Mononuclear cell (primary cell): ENCODE measurements around the gene ATP5MC2. TPM values are rescaled to one million over a fixed set of nuclear protein-coding genes. Genes with fewer than 3 reads are reported as not detected.
"Not testable (repeated sequence)": the region's sequence is repeated elsewhere in the genome, so short reads cannot be mapped to it uniquely, and the experiment has no call there.

ENCODE experiments used
- H3K27me3 ChIP-seq: 2 replicates; pipeline ENCODE4 v1.6.0; 2011; ENCODE audit warnings: low read length, control low read depth; ENCODE audit not compliant: insufficient read depth
- H3K4me1 ChIP-seq: 2 replicates; pipeline ENCODE4 v1.5.1; 2011; ENCODE audit warnings: mild to moderate bottlenecking, low read length, control low read depth; ENCODE audit not compliant: insufficient read depth
- H3K4me3 ChIP-seq: 2 replicates; pipeline ENCODE4 v1.5.1; 2011; ENCODE audit warnings: mild to moderate bottlenecking, low read length, moderate library complexity
- H3K9me3 ChIP-seq: 2 replicates; pipeline ENCODE4 v1.5.1; 2011; ENCODE audit warnings: low read depth, mild to moderate bottlenecking, control low read depth, low read length
- total RNA-seq: library from RNA; depleted of rRNA; stranded (reverse); fragments of >200 nt; gene quantifications from one replicate; pipeline ENCODE4 v1.2.3, GENCODE V29; 2012

ATP5MC2 gene
- total RNA-seq, 1 donor, result 149 TPM

DNA sequence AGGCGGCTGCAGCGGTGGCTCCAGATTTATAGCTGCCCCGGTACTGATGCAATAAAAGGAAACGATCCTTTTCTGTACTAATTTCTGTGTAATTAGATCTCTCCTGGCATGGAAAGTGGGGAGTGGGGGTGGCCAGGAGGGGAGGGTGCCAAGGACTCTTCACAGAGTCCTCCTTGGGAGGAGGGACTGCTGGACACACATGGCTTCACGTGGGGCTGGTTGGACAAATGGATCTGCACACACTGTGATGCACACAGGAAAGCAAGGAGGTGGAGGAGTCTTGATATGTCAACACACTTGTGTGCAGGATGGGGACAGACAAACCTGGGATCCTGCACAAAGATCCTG lies 23.8 kb upstream of the ATP5MC2 start:
- peaks cover 88% of the 10 kb centered on the region for H3K27me3 ChIP-seq
- no peak overlapping the region for H3K4me3 ChIP-seq
- H3K4me1 ChIP-seq, result peaks cover 22% of the 10 kb centered on the region
- no peaks in the 10 kb centered on the region for H3K9me3 ChIP-seq

DNA sequence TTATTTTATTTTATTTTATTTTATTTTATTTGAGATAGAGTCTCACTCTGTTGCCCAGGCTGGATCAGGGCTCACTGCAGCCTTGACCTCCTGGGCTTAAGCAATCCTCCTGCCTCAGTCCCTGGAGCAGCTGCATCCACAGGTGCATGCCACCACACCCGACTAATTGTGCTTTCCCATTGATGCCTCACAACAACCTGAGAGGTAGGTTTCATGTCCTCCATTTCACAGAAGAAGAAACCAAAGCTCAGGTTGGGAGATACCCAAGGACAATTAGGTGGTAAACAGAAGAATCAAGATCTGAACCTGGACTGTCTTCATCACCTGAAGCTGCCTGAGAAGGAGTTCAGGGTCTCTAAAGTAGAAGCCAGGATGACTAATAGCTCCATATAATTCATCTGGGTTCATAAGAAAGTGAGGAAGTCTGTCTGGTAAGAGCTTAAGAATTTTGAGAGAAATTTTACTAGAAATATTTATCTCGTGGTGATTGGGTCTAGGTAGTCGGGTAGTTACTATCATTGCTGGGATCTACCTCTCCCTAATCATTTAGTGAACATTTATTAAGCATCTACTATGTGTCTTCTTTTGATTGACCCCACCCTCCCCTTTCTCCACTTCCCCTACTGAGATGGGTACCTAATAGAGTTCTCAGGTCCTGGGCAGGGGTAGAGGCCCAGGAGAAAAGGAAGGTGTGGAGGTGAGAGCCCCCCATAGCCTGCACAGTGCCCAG lies 23.2 kb upstream of the ATP5MC2 start:
- H3K4me1 ChIP-seq, result peaks cover 26% of the 10 kb centered on the region
- no peak overlapping the region for H3K4me3 ChIP-seq
- H3K27me3 ChIP-seq, result peaks cover 90% of the 10 kb centered on the region
- no peaks in the 10 kb centered on the region for H3K9me3 ChIP-seq

DNA sequence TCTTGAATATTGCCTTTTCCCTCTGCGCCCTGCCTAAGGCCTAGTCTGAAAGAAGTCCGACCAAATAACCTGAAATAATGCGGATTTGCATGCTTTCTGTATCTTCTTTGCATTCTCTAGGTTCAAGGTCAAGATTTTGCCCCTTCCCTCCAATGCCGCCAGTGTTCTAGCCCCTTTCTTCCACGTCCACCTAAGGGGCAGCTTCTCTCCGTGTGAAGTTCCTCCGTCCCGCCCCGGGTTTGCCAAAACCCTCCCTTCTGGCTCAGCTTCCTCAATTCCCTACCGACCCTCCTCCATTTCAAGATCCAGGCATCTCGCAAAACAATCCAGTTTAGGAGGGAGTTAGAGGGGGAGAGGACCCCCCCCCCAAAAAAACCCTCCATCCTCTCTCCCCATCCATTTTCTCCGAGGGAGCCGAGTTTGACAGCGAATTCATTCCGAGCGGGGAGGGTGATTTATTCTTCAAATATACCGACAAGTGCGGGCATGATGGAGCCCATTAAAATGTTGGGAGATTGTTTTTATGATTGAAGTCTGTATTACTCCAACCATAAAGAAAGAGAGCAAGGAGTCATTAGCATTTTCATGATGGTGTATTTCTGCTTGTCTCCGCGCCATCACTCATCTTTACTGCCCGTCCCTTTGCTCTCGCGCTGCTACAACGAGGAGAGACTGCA lies 20.9 kb upstream of the ATP5MC2 start:
- Histone ChIP-seq H3K4me1 (peaks cover 26% of the 10 kb centered on the region), H3K27me3 (peaks cover 92% of the 10 kb centered on the region), H3K4me3 (no peak overlapping the region), H3K9me3 (no peaks in the 10 kb centered on the region)

DNA sequence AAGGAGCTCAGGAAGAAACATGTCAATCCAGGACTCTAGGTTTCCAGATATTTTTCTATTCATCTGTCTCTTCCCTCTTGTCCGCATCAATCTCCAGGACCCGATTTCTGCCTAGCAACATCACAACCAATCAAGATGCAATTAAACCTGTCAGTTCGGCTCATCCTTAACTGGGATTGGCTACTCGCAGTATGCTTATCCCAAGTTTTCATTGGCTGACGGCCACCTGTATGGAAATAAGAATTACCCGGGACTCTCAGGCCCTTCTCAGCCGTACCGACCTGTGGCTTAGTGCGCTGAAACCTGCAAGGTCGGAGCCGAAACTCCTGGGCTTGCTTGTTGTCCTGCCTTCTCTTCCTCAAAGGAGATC lies 20.4 kb upstream of the ATP5MC2 start:
- Histone ChIP-seq H3K9me3 (no peaks in the 10 kb centered on the region), H3K4me1 (peaks cover 26% of the 10 kb centered on the region), H3K27me3 (peaks cover 88% of the 10 kb centered on the region), H3K4me3 (no peak overlapping the region)

DNA sequence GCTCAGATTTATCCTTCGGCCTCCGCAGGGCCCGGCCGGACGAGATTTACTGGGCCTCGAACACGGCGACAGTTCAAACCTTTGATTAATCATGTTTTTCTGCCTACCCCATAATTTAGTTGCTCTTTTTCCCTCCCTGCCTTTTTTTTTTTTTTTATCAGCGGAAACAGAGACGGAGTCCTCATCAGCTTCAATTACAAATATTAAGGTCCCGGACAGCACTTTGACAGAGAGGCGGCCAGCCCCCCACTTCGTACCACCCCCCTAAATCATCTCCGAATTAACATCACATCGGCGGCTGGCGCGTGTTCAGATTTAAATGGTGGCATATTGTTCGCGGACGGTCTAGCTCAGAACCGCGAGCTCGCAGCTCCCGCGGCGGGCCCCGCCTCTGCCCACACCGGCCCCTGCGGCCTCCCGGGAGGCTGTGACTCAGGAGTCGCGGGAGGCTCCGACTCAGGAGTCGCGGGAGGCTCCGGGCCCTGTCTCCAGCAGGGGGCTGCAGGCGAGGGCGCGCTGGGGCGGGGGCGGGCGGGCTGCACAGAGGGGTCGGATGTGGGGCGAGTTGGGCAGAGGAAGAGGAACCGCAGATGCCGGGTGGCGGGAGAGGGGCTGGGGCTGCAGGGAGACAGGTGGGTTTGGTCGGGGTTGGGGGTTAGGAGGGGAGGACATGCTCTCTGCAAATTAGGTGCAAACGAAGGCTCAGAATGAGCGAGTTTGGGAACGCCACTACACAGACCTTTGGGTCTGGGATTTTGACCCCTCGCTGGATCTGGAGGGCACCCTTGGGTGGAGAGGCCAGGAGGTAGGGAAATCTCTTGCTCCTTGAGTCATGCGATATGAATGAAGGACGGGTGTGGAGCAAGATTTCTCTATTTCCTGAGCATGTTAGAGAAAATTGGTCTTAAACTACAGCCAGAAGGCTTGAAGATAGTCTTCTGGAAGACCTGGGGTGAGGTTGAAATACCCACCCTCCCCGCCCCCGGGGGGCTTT lies 19.6 kb upstream of the ATP5MC2 start:
- no peak overlapping the region for H3K4me3 ChIP-seq
- peaks cover 26% of the 10 kb centered on the region for H3K4me1 ChIP-seq
- peaks cover 79% of the 10 kb centered on the region for H3K27me3 ChIP-seq
- H3K9me3 ChIP-seq, result no peaks in the 10 kb centered on the region

DNA sequence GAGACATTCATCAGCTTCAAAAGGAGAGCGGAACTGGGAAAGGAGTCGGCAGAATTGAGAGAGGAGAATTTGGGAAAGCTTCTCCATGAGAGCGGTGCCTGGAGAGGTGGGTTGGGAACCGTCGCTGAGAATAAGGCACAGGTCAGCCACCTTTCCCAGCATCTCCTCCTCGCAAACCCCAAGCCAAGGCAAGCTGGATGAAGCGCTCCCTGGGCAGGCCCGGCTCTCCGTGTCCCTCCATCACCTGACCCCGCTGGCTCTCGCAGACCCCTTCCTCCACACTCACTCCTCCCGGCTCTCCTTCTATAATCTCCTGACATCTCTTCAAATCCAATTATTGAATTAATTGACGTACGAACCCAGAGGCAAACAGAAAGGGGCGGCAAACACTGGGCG lies 18.9 kb upstream of the ATP5MC2 start:
- Histone ChIP-seq H3K4me3 (no peak overlapping the region), H3K27me3 (peaks cover 72% of the 10 kb centered on the region), H3K4me1 (peaks cover 26% of the 10 kb centered on the region), H3K9me3 (no peaks in the 10 kb centered on the region)

DNA sequence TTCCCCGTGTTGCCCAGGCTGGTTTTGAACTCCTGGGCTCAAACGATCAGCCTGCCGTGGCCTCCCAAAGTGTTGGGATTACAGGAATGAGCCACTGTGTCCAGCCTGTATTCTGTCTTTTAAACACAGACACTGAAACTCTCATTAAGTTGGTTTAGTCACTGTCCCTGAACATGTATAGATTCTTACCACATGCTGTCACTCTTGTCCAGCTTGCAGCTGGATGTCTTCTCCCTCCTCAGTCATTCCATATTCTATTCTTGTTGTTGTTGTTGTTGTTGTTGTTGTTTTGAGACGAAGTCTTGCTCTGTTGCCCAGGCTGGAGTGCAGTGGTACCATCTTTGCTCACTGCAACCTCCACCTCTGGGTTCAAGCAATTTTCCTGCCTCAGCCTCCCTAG lies 12.3 kb upstream of the ATP5MC2 start:
- Histone ChIP-seq H3K27me3 (peaks cover 14% of the 10 kb centered on the region), H3K4me1 (no peaks in the 10 kb centered on the region), H3K9me3 (no peaks in the 10 kb centered on the region), H3K4me3 (no peak overlapping the region)

DNA sequence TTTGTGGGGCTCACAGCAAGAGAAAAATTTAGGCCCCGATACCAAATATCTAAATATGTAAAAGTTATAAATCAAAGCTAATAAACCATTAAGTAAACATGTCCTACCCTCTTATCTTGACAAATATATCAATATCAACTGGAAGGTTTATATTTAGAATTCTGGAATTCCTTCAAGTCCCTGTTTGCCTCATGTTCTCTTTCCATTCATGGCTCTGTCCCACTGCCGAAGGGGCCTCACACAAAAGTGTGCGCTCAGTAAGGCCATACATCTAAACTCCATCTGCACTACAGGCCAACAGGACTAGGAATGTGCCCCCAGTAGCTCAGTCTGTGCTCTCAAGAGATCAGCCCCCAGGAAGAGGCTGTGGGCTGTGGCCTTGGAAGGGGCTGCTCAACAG lies 10.6 kb upstream of the ATP5MC2 start:
- no peaks in the 10 kb centered on the region for H3K27me3 ChIP-seq
- H3K4me3 ChIP-seq, result no peak overlapping the region
- no peaks in the 10 kb centered on the region for H3K9me3 ChIP-seq
- H3K4me1 ChIP-seq, result no peaks in the 10 kb centered on the region

DNA sequence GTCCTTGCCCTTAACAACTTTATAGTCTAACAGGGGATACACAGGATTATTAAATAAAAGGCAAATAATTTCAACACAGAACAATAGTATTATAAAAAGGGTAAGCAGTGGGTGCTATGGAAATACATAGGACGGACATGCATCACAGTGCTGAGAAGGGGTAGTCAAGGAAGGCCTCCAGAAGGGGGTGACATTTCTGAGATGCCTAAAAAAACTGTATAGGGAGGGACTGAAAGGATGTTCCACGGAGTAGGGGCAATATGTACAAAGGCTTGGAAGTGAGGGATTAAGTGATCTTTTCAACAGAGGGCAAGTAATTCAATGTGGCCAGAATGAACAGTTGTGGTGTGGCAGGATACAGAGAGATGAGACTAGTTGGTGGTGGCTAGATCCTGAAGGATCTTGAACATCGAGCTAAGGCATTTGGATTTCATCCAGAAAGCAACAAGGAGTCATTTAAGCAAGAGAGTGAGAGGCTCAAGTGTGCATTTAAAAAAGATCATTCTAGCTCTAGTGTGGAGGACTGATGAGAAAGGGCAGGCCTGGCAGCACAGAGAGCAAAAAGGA lies 8.9 kb upstream of the ATP5MC2 start:
- H3K4me3 ChIP-seq, result no peak overlapping the region
- no peaks in the 10 kb centered on the region for H3K9me3 ChIP-seq
- H3K27me3 ChIP-seq, result no peaks in the 10 kb centered on the region
- no peaks in the 10 kb centered on the region for H3K4me1 ChIP-seq

DNA sequence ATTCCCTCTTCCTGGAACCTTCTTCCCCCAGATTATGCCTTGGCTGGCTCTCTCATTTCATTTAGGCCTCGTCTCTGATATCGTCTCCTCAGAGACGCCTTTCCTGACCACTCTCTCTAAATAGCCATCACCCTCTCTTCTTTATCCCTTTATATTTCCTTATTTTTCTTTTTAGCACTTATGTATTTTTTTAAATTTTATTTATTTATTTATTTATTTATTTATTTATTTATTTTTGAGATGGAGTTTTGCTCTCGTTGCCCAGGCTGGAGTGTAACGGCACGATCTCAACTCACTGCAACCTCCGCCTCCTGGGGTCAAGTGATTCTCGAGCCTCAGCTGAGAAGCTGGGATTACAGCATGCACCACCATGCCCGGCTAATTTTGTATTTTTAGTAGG lies 8.1 kb upstream of the ATP5MC2 start:
- Histone ChIP-seq H3K27me3 (peaks cover 5% of the 10 kb centered on the region), H3K9me3 (no peaks in the 10 kb centered on the region), H3K4me3 (no peak overlapping the region), H3K4me1 (no peaks in the 10 kb centered on the region)

DNA sequence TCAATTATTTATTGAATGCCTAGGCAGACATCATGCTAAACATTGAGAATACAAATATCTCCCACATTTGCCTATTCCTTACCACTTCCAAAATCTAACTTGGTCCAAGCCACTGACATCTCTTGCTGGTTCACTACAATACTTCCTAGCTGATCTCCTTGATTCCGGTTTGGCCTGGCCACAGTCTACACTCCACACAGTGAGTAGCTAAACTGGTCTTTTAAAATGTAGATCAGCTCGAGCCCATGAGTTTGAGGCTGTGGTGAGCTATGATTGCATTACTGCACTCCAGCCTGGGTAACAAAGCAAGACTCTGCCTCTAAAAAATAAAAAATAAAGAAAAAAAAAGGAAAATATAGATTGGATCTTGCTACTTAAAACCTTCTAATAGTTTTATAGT lies 7.6 kb upstream of the ATP5MC2 start:
- Histone ChIP-seq H3K4me3 (no peak overlapping the region), H3K27me3 (peaks cover 10% of the 10 kb centered on the region), H3K4me1 (no peaks in the 10 kb centered on the region), H3K9me3 (no peaks in the 10 kb centered on the region)

DNA sequence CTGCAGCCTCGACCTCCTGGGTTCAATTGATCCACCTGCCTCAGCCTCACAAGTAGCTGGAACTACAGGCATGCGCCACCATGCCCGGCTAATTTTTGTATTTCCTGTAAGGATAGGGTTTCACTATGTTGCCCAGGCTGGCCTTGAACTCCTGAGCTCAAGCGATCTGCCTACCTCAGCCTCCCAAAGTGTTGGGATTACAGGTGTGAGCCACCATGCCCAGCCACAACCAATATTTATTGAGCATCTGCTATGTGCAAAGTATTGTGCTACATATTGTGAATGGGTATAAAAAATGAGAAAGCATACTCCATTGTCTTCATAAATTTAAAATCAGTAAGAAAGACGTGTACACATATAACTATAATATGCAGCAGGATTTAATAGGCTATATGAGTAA lies 4.2 kb upstream of the ATP5MC2 start:
- Histone ChIP-seq H3K4me1 (peaks cover 21% of the 10 kb centered on the region), H3K27me3 (peaks cover 21% of the 10 kb centered on the region)
- not testable (repeated sequence) for H3K4me3 ChIP-seq, H3K9me3 ChIP-seq

DNA sequence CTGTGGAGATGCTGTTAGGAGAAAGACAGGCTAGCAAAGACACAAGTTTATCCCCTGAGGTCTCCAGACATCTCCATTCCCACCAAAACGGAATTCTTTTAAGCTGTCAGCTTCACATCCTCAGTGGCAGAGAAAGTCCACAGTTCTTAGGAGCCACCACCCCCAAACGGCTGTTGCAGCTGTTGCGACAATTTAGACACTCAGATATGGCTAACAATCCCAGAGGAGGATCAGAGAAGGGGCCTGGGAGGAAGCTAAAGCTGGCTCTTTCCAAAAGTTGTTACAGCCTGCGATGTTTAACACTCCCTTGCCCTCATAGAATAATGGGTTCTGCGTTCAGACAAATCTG lies 1.9 kb upstream of the ATP5MC2 start:
- no peaks in the 10 kb centered on the region for H3K9me3 ChIP-seq

DNA sequence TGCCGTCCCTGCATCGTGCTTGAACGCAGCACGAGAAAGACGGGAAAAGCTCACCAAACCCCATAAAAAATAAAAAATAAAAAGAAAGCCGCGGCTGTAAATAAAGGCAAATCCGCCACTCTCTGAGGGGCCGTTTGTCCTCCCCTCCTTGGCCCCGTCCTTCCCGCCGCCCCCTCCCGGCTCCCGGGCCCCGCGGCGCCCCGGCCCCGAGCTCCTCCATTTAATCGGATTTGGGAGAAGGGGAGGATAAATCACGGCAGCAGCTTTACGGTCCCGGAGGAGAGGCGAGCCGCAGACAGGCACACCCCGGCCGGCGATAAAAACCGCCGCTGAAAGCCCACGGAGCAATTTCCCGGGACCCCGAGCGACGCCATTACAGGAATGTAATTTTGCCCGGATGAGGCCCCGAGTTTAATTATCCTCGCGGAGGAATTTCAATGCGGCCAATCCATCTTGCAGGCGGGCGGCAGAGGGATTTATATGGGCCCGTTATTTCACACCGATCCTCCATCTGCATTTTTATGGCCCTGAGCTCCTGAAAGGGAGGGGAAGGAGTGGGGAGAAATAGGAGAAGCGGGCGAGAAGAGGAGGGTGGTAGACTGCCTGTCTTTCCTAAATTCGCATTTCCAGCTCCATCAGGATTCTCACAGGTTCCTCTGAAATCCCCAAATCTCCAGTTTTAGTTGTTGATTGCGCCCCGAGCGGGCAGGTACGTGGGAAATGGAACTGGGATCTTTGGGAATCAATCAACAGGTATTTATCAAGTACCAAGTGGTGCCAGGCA lies 1.3 kb upstream of the ATP5MC2 start:
- Histone ChIP-seq H3K4me1 (peaks cover 25% of the 10 kb centered on the region), H3K9me3 (no peaks in the 10 kb centered on the region), H3K27me3 (peaks cover 21% of the 10 kb centered on the region), H3K4me3 (peak overlapping the region; percentile 65)

More for the DNA sequence above, 1.9 kb upstream of the ATP5MC2 start:
- H3K27me3 ChIP-seq, result peaks cover 21% of the 10 kb centered on the region
- peaks cover 25% of the 10 kb centered on the region for H3K4me1 ChIP-seq
- no peak overlapping the region for H3K4me3 ChIP-seq
